Neural progenitor cell (in vitro differentiated cells): Measurements from ENCODE around the gene MAFF.

Source experiments
- CTCF ChIP-seq: fragments of 200-600 bp; sonication (generic); IDR thresholded peaks from 2 replicates; pipeline ENCODE4 v1.5.1; 2017; ENCODE audit warnings: antibody characterized with exemption, mild to moderate bottlenecking
- EZH2 ChIP-seq: fragments of 200-600 bp; sonication (generic); IDR thresholded peaks from 2 replicates; pipeline ENCODE4 v1.6.1; 2017; ENCODE audit warnings: antibody characterized with exemption, mild to moderate bottlenecking, moderate library complexity

- TF ChIP-seq CTCF (no peak), EZH2 (no peak)
Measured at GRCh38 chr22:38180841-38181452, 20.8 kb upstream of the MAFF start.
